ENCODE results near the gene DMC1. TPM values are rescaled to one million over a fixed set of nuclear protein-coding genes. Genes with fewer than 3 reads are reported as not detected.

DMC1 gene
- total RNA-seq, 2 donors from 2014 or later = 4.2 to 6.8 TPM

DNA sequence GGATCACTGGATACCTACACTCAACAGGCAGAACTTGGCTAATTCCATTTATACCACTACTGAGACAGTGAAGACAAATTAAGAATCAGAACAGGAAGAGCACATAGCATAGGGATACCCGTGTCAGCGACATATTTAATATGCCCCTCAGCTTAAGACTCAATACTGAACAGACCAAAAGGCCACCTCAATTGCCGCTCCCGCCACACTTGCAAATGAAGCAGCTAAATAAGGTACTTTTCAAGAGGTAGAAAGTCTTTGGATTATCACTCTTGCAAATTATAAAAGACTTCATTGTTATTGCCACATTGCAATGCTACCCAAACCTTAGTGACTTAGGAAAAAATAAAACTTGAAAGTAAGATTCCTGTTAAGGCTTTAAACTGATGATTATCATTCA is 67.0 kb downstream of the DMC1 start:
- H3K27ac Mint-ChIP-seq = peak overlapping the region; percentile 18
- peaks cover 62% of the 10 kb centered on the region for H3K36me3 ChIP-seq (ENCODE audit: control insufficient read depth, insufficient read depth, low read length)

DNA sequence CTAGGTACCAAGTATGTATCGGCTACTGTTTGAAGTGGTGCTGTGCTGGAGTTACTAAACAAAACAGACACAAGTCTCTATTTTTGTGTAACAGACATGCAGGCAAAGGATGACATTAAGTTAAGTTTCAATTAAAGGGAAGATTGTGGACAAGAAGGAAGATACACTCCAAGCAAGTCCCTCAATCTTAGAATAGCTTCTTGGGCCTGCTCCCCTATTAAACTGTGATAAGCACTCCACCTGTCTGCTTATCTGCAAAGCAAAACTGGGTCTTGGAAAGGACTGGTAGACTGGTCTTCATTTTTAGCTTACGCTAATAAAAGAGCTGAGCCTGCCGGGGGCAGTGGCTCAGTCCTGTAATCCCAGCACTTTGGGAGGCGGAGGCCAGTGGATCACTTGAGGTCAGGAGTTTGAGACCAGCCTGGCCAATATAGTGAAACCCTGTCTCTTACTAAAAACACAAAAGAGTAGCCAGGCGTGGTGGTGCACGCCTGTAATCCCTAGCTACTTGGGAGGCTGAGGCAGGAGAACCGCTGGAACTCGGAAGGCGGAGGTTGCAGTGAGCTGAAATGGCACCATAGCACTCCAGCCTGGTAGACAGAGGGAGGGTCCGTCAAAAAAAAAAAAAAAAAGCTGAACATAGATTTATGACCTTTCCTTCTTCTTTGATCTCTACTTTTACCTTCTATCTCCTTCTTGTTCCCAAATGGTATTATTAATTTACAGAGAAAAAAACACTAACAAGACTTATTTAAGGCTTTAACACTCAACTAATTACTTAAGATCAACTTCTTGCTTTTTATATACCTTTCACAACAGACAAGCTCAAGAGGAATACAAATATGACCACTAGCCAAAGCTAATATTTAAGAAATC is 67.9 kb downstream of the DMC1 start:
- Histone ChIP-seq H3K27me3 (ENCODE audit: control insufficient read depth, insufficient read depth, low read length, poor library complexity, severe bottlenecking) (no peaks in the 10 kb centered on the region), H3K9me3 (ENCODE audit: control insufficient read depth, low read length) (no peaks in the 10 kb centered on the region), H3K4me1 (ENCODE audit: control insufficient read depth, insufficient read depth, low read length) (peaks cover 3% of the 10 kb centered on the region), H3K4me3 (ENCODE audit: low read length) (peak overlapping the region; percentile 93), H3K9ac (ENCODE audit: extremely low read depth, low read length, poor library complexity, severe bottlenecking) (no peak overlapping the region), H3K27ac (ENCODE audit: low read depth, low read length) (no peak overlapping the region), H3K36me3 (ENCODE audit: control insufficient read depth, insufficient read depth, low read length) (peaks cover 72% of the 10 kb centered on the region)
- TF ChIP-seq, protein P1, sequence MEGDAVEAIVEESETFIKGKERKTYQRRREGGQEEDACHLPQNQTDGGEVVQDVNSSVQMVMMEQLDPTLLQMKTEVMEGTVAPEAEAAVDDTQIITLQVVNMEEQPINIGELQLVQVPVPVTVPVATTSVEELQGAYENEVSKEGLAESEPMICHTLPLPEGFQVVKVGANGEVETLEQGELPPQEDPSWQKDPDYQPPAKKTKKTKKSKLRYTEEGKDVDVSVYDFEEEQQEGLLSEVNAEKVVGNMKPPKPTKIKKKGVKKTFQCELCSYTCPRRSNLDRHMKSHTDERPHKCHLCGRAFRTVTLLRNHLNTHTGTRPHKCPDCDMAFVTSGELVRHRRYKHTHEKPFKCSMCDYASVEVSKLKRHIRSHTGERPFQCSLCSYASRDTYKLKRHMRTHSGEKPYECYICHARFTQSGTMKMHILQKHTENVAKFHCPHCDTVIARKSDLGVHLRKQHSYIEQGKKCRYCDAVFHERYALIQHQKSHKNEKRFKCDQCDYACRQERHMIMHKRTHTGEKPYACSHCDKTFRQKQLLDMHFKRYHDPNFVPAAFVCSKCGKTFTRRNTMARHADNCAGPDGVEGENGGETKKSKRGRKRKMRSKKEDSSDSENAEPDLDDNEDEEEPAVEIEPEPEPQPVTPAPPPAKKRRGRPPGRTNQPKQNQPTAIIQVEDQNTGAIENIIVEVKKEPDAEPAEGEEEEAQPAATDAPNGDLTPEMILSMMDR (conservative IDR thresholded peaks at IDR 0.05) = no peak
- Mint-ChIP-seq H3K36me3 (ENCODE audit: low read depth) (peaks cover 80% of the 10 kb centered on the region), H3K27ac (peak overlapping the region; percentile 18), H3K9me3 (no peaks in the 10 kb centered on the region), H3K4me1 (peaks cover 27% of the 10 kb centered on the region), H3K4me3 (peak overlapping the region; percentile 99), H3K27me3 (ENCODE audit: insufficient read depth) (no peaks in the 10 kb centered on the region)
- DNase-seq = no peak
- WGBS, 2 experiments (ENCODE audit: insufficient coverage in 1 of 2, insufficient read length in 1 of 2) = 96% methylated on average over 9 to 10 of the region's 10 CpGs

More for the DNA sequence above, 67.0 kb downstream of the DMC1 start:
- Histone ChIP-seq H3K27ac (ENCODE audit: low read depth, low read length) (no peak overlapping the region), H3K27me3 (ENCODE audit: control insufficient read depth, insufficient read depth, low read length, poor library complexity, severe bottlenecking) (no peaks in the 10 kb centered on the region), H3K4me3 (ENCODE audit: low read length) (peak overlapping the region; percentile 93), H3K4me1 (ENCODE audit: control insufficient read depth, insufficient read depth, low read length) (peaks cover 3% of the 10 kb centered on the region), H3K9me3 (ENCODE audit: control insufficient read depth, low read length) (no peaks in the 10 kb centered on the region), H3K9ac (ENCODE audit: extremely low read depth, low read length, poor library complexity, severe bottlenecking) (peak overlapping the region; percentile 2)
- TF ChIP-seq, protein P1 (conservative IDR thresholded peaks at IDR 0.05) = no peak
- Mint-ChIP-seq H3K27me3 (ENCODE audit: insufficient read depth) (no peaks in the 10 kb centered on the region), H3K4me3 (peak overlapping the region; percentile 99), H3K4me1 (peaks cover 27% of the 10 kb centered on the region), H3K36me3 (ENCODE audit: low read depth) (peaks cover 72% of the 10 kb centered on the region), H3K9me3 (no peaks in the 10 kb centered on the region)
- no peak for DNase-seq
- 91% methylated on average over 4 of the region's 4 CpGs; no CpG with 5 or more reads in 1 of the 2 experiments for WGBS, 2 experiments (ENCODE audit: insufficient coverage in 1 of 2, insufficient read length in 1 of 2)

DNA sequence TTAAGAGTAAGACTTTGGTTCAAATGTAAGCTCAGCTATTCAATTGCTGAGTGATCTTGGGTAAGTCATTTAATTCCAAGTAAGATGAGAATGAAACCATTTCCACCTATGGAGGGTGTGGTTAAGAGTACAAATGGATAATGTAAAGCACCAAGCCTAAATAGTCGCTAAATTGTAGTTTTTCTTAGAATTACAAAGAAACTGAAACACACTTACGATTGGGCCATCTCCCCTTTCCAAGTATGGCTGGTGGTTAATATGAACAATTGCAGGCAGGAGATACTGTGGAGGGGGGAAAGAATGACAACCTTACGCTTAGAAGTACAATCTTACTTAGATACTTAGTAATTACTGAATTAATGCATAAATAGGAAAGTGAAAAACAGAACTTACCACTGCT is 72.1 kb downstream of the DMC1 start:
- Histone ChIP-seq H3K27ac (ENCODE audit: low read depth, low read length) (no peak overlapping the region), H3K36me3 (ENCODE audit: control insufficient read depth, insufficient read depth, low read length) (peaks cover 97% of the 10 kb centered on the region), H3K27me3 (ENCODE audit: control insufficient read depth, insufficient read depth, low read length, poor library complexity, severe bottlenecking) (no peaks in the 10 kb centered on the region), H3K4me3 (ENCODE audit: low read length) (no peak overlapping the region), H3K9ac (ENCODE audit: extremely low read depth, low read length, poor library complexity, severe bottlenecking) (no peak overlapping the region), H3K4me1 (ENCODE audit: control insufficient read depth, insufficient read depth, low read length) (peaks cover 2% of the 10 kb centered on the region), H3K9me3 (ENCODE audit: control insufficient read depth, low read length) (no peaks in the 10 kb centered on the region)
- WGBS, 2 experiments (ENCODE audit: insufficient coverage in 1 of 2, insufficient read length in 1 of 2) = 93 to 97% methylated on average over 2 of the region's 3 CpGs
- peaks cover 9% of the 10 kb centered on the region for H3K4me1 Mint-ChIP-seq
- H3K9me3 Mint-ChIP-seq = no peaks in the 10 kb centered on the region
- H3K36me3 Mint-ChIP-seq (ENCODE audit: low read depth) = peaks cover 94% of the 10 kb centered on the region
- TF ChIP-seq, protein P1 (conservative IDR thresholded peaks at IDR 0.05) = no peak
- no peaks in the 10 kb centered on the region for H3K27me3 Mint-ChIP-seq (ENCODE audit: insufficient read depth)
- no peak overlapping the region for H3K4me3 Mint-ChIP-seq
- DNase-seq = no peak
- no peak overlapping the region for H3K27ac Mint-ChIP-seq
